Measurements from ENCODE around the gene ANTKMT.

DNA sequence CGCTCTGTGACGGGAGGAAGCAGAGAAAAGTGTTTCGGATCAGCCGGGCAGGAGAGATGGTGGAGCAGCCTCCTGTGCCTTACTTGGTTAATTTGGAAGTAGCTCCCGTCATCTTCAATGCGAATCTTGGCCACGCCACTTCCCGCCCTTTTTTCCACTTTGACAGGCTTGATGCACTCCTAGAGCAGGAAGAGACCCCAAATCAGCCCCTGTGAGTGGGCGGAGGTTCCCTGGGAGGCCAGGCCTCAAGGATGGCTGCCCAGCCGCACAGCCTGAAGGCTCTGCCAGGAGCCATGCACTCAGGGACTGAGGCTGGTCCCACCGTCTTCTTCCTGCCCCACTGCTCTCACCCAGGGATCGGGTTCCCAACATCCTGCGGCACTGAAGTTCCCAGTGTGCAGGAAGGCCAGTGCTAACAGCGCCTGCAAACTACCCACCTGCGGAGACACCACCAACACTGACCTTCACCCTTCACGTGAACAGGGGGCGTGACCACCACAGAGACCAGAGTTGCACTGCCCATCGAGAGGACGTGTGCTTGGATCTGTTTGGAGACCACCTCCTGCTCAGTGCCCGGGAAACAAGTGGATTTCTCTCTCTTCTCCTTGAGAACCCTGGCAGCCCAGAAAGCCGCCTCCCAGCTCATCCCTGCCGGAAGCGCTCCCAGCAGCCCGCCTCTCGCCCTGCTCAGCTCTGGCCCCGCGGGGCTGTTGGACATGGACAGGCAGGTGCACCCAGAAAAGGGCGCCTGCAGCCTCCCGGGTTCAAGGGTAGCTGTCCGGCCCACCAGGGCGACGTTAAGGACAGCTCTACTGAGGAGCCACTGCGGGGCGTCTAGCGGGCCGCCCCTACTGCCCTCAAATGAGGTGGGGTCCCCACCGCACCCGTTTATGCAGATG lies 18.9 kb downstream of the ANTKMT start:
- no peak for TF ChIP-seq SMC3 (IDR thresholded peaks at IDR 0.05; ENCODE audit: low read depth, low read length)
- TF ChIP-seq CTCF (conservative IDR thresholded peaks at IDR 0.05; ENCODE audit: low read depth, low read length): no peak
- TF ChIP-seq POLR2A (IDR thresholded peaks at IDR 0.05; ENCODE audit: low read depth, low read length): no peak
- no peak for TF ChIP-seq MXI1 (IDR thresholded peaks at IDR 0.05; ENCODE audit: borderline replicate concordance, low read depth, low read length)
- no peak for TF ChIP-seq FOS (IDR thresholded peaks at IDR 0.05; ENCODE audit: low read depth, low read length)
- TF ChIP-seq RAD21 (IDR thresholded peaks at IDR 0.05; ENCODE audit: low read length): no peak
- no peak for TF ChIP-seq RFX5 (IDR thresholded peaks at IDR 0.05; ENCODE audit: low read depth, low read length)
- no peak for TF ChIP-seq MAFK (IDR thresholded peaks at IDR 0.05; ENCODE audit: low read depth, low read length)
- TF ChIP-seq USF2 (IDR thresholded peaks at IDR 0.05; ENCODE audit: low read depth, low read length): no peak
- no peak for TF ChIP-seq RCOR1 (IDR thresholded peaks at IDR 0.05; ENCODE audit: insufficient replicate concordance, low read length)
- TF ChIP-seq CEBPB (IDR thresholded peaks at IDR 0.05; ENCODE audit: low read depth, low read length): no peak

Measured in IMR-90 (cell line).